ENCODE results near the gene TNFAIP1.

- TF ChIP-seq CTCF (IDR thresholded peaks at IDR 0.05): no peak
- TF ChIP-seq POLR2A (IDR thresholded peaks at IDR 0.05): no peak
Measured at GRCh38 chr17:28395968-28396367, 60.4 kb downstream of the TNFAIP1 start.
